ENCODE data around the gene CSNK1A1L. TPM values are rescaled to one million over a fixed set of nuclear protein-coding genes. Genes with fewer than 3 reads are reported as not detected.

The CSNK1A1L gene
- total RNA-seq, 1 experiment from 2014 or later, result not detected

GRCh38 chr13:37144661-37145060 is 39.2 kb upstream of the CSNK1A1L start:
- H3K4me1 Mint-ChIP-seq (ENCODE audit: low read depth, unreplicated experiment), result no peaks in the 10 kb centered on the region
- Histone ChIP-seq H3K4me1 (no peaks in the 10 kb centered on the region), H3K9me3 (no peaks in the 10 kb centered on the region), H3K36me3 (ENCODE audit: control insufficient read depth, insufficient read depth, low read length) (no peaks in the 10 kb centered on the region), H3K27me3 (replicated peaks; ENCODE audit: control insufficient read depth, insufficient read depth, low read length) (no peaks in the 10 kb centered on the region), H3K4me3 (ENCODE audit: low read depth, low read length) (no peak overlapping the region)
- TF ChIP-seq, protein P1, sequence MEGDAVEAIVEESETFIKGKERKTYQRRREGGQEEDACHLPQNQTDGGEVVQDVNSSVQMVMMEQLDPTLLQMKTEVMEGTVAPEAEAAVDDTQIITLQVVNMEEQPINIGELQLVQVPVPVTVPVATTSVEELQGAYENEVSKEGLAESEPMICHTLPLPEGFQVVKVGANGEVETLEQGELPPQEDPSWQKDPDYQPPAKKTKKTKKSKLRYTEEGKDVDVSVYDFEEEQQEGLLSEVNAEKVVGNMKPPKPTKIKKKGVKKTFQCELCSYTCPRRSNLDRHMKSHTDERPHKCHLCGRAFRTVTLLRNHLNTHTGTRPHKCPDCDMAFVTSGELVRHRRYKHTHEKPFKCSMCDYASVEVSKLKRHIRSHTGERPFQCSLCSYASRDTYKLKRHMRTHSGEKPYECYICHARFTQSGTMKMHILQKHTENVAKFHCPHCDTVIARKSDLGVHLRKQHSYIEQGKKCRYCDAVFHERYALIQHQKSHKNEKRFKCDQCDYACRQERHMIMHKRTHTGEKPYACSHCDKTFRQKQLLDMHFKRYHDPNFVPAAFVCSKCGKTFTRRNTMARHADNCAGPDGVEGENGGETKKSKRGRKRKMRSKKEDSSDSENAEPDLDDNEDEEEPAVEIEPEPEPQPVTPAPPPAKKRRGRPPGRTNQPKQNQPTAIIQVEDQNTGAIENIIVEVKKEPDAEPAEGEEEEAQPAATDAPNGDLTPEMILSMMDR (IDR thresholded peaks at IDR 0.05; ENCODE audit: insufficient read depth in 1 of 2, low read depth in 1 of 2, low read length in 1 of 2, severe bottlenecking in 1 of 2, unreplicated experiment in 1 of 2), result no peak
- H3K27ac Mint-ChIP-seq (ENCODE audit: unreplicated experiment), result no peak overlapping the region
- peaks cover 18% of the 10 kb centered on the region for H3K9me3 Mint-ChIP-seq (ENCODE audit: unreplicated experiment)
- BruUV-seq (replicated peaks), result no TSS peak
- H3K36me3 Mint-ChIP-seq (ENCODE audit: insufficient read depth, unreplicated experiment), result no peaks in the 10 kb centered on the region
- no peaks in the 10 kb centered on the region for H3K27me3 Mint-ChIP-seq (ENCODE audit: insufficient read depth, unreplicated experiment)
- intact Hi-C loops (cut with micrococcal nuclease; ENCODE audit: unreplicated experiment), result no loop called here
- ChIA-PET POLR2A (no interaction called here), CTCF (no interaction called here)
- DNase-seq, result no peak
- no peak overlapping the region for H3K4me3 Mint-ChIP-seq (ENCODE audit: unreplicated experiment)

DNA sequence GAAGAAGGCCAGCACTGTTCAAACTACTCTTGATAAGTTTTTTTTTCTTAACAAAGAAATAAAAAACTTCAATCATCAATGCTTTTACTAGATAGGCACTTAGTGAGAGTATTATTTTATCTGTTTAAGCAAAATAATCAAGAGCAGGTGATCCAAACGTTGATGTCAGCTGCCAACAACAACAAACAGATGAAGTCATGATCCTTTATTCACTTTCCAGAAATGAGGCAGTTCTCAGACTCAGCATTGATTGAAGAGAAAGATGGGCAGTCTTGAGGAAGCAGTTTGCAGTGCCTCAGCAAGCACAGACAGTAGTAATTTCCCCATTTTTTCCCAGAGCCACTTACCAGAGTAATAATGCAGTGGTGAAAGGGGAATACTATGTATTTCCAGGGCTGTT is 38.4 kb upstream of the CSNK1A1L start:
- ChIA-PET POLR2A (no interaction called here), CTCF (no interaction called here)
- TF ChIP-seq, protein P1 (IDR thresholded peaks at IDR 0.05; ENCODE audit: insufficient read depth in 1 of 2, low read depth in 1 of 2, low read length in 1 of 2, severe bottlenecking in 1 of 2, unreplicated experiment in 1 of 2), result no peak
- no TSS peak for BruUV-seq (replicated peaks)
- Mint-ChIP-seq H3K4me1 (ENCODE audit: low read depth, unreplicated experiment) (no peaks in the 10 kb centered on the region), H3K36me3 (ENCODE audit: insufficient read depth, unreplicated experiment) (no peaks in the 10 kb centered on the region), H3K27ac (ENCODE audit: unreplicated experiment) (no peak overlapping the region), H3K4me3 (ENCODE audit: unreplicated experiment) (no peak overlapping the region), H3K9me3 (ENCODE audit: unreplicated experiment) (peaks cover 10% of the 10 kb centered on the region), H3K27me3 (ENCODE audit: insufficient read depth, unreplicated experiment) (no peaks in the 10 kb centered on the region)
- Histone ChIP-seq H3K27me3 (replicated peaks; ENCODE audit: control insufficient read depth, insufficient read depth, low read length) (no peaks in the 10 kb centered on the region), H3K4me1 (no peaks in the 10 kb centered on the region), H3K9me3 (no peaks in the 10 kb centered on the region), H3K4me3 (ENCODE audit: low read depth, low read length) (no peak overlapping the region), H3K36me3 (ENCODE audit: control insufficient read depth, insufficient read depth, low read length) (no peaks in the 10 kb centered on the region)
- intact Hi-C loops (cut with micrococcal nuclease; ENCODE audit: unreplicated experiment), result no loop called here
- DNase-seq, result no peak

DNA sequence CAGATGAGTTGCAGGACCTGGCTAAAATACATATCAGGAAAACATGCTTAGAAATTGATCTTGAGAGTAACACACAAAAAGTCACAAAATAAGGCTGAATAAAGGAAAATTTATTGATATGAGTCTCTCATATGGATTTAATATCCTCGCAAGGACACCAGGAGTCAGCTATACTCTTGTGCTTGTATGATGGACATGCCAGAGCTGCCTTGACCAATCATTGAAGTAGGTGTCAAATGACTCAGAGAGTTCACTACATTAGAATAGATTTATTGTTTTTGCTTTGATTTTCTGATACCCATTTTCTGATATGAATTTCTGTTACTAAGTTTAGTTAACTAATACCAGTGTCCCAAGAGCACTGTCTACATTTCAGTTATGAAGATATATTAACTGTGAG is 37.4 kb upstream of the CSNK1A1L start:
- no peaks in the 10 kb centered on the region for H3K36me3 Mint-ChIP-seq (ENCODE audit: insufficient read depth, unreplicated experiment)
- Histone ChIP-seq H3K4me1 (no peaks in the 10 kb centered on the region), H3K36me3 (ENCODE audit: control insufficient read depth, insufficient read depth, low read length) (no peaks in the 10 kb centered on the region), H3K4me3 (ENCODE audit: low read depth, low read length) (no peak overlapping the region), H3K27me3 (replicated peaks; ENCODE audit: control insufficient read depth, insufficient read depth, low read length) (no peaks in the 10 kb centered on the region), H3K9me3 (no peaks in the 10 kb centered on the region)
- ChIA-PET POLR2A (no interaction called here), CTCF (no interaction called here)
- H3K27me3 Mint-ChIP-seq (ENCODE audit: insufficient read depth, unreplicated experiment), result no peaks in the 10 kb centered on the region
- TF ChIP-seq, protein P1 (IDR thresholded peaks at IDR 0.05; ENCODE audit: insufficient read depth in 1 of 2, low read depth in 1 of 2, low read length in 1 of 2, severe bottlenecking in 1 of 2, unreplicated experiment in 1 of 2), result no peak
- no peak overlapping the region for H3K27ac Mint-ChIP-seq (ENCODE audit: unreplicated experiment)
- peaks cover 10% of the 10 kb centered on the region for H3K9me3 Mint-ChIP-seq (ENCODE audit: unreplicated experiment)
- intact Hi-C loops (cut with micrococcal nuclease; ENCODE audit: unreplicated experiment), result no loop called here
- H3K4me3 Mint-ChIP-seq (ENCODE audit: unreplicated experiment), result no peak overlapping the region
- DNase-seq, result no peak
- BruUV-seq (replicated peaks), result no TSS peak
- H3K4me1 Mint-ChIP-seq (ENCODE audit: low read depth, unreplicated experiment), result no peaks in the 10 kb centered on the region

Measured in Caco-2 (cell line).